BLaER1 (cell line): ENCODE measurements around the gene UNC119B.

Experiments used
- H3K27ac ChIP-seq: shearing (Covaris generic); formaldehyde crosslinking; 2 replicates; pipeline ENCODE4 v1.8.1; 2022
- H3K27me3 ChIP-seq: shearing (Covaris generic); formaldehyde crosslinking; 2 replicates; pipeline ENCODE4 v1.8.1; 2022
- H3K36me3 ChIP-seq: shearing (Covaris generic); formaldehyde crosslinking; 2 replicates; pipeline ENCODE4 v1.8.1; 2022
- H3K4me1 ChIP-seq: shearing (Covaris generic); formaldehyde crosslinking; 2 replicates; pipeline ENCODE4 v1.8.1; 2022
- H3K4me2 ChIP-seq: shearing (Covaris generic); formaldehyde crosslinking; 2 replicates; pipeline ENCODE4 v1.8.1; 2022
- H3K4me3 ChIP-seq: shearing (Covaris generic); formaldehyde crosslinking; 2 replicates; pipeline ENCODE4 v1.8.1; 2022
- H3K9ac ChIP-seq: shearing (Covaris generic); formaldehyde crosslinking; 2 replicates; pipeline ENCODE4 v1.8.1; 2022
- H3K9me3 ChIP-seq: shearing (Covaris generic); formaldehyde crosslinking; 2 replicates; pipeline ENCODE4 v1.8.1; 2022
- H4K20me1 ChIP-seq: shearing (Covaris generic); formaldehyde crosslinking; 2 replicates; pipeline ENCODE4 v1.8.1; 2022
- Cebpa-rat ChIP-seq: shearing (Covaris generic); IDR thresholded peaks from 2 replicates; pipeline ENCODE4 v1.8.1; 2022

The UNC119B gene

DNA sequence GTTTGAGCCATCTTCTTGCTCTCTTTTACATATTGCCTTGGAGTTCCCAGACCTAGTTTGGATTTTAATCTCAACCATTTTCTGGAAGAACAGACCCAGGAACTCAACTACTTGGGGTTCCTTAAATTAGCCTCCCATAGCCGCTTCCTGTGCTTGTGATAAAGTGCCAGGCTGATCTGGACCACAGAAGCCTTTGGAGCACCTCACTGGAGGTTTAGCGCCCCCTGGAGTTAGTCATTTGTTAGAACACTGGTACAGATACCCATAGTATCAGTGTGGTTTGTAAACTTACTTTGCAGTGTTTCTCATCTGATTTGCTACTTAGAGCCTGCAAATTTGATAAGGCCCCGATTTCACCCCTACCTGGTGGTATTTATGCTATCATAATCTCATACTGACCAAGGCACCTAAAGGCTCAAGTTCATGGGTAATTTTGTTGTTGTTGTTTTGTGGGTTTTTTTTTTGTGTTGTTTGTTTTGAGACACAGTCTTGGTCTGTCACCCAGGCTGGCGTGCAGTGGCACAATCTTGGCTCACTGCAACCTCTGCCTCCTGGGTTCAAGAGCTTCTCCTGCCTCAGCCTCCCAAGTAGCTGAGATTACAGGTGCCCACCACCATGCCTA lies 3.7 kb downstream of the UNC119B start:
- H3K27ac ChIP-seq = no peak overlapping the region
- H3K4me3 ChIP-seq = no peak overlapping the region
- peak overlapping the region; percentile 38; the same call in 1 of the 2 replicates for H3K4me2 ChIP-seq
- H3K9me3 ChIP-seq = no peaks in the 10 kb centered on the region
- peaks cover 52% of the 10 kb centered on the region for H4K20me1 ChIP-seq
- peaks cover 57% of the 10 kb centered on the region for H3K36me3 ChIP-seq
- peaks cover 40% of the 10 kb centered on the region for H3K4me1 ChIP-seq
- no peak overlapping the region for H3K9ac ChIP-seq
- no peaks in the 10 kb centered on the region for H3K27me3 ChIP-seq
- TF ChIP-seq Cebpa-rat = no peak

DNA sequence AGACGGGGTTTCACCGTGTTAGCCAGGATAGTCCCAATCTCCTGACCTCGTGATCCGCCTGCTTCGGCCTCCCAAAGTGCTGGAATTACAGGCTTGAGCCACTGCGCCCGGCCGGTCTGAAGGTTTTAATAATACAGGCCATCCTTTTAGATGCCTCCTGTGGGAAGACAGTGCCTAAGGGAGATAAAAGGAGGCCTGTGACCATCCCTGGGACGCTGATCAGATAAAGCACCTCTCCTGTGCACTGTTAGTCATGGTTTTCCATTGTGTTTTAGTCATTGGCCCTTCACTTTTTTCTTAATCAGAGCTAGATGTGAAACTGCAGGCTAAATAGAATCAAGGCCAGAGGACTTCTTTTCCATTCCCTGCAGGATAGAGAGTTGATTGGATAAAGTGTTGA lies 7.8 kb downstream of the UNC119B start:
- no peaks in the 10 kb centered on the region for H3K27me3 ChIP-seq
- no peak overlapping the region for H3K4me3 ChIP-seq
- peaks cover 73% of the 10 kb centered on the region for H4K20me1 ChIP-seq
- H3K36me3 ChIP-seq = peaks cover 97% of the 10 kb centered on the region
- no peak overlapping the region for H3K9ac ChIP-seq
- H3K9me3 ChIP-seq = no peaks in the 10 kb centered on the region
- H3K27ac ChIP-seq = no peak overlapping the region
- no peak for TF ChIP-seq Cebpa-rat
- no peak overlapping the region for H3K4me2 ChIP-seq
- H3K4me1 ChIP-seq = peaks cover 36% of the 10 kb centered on the region

DNA sequence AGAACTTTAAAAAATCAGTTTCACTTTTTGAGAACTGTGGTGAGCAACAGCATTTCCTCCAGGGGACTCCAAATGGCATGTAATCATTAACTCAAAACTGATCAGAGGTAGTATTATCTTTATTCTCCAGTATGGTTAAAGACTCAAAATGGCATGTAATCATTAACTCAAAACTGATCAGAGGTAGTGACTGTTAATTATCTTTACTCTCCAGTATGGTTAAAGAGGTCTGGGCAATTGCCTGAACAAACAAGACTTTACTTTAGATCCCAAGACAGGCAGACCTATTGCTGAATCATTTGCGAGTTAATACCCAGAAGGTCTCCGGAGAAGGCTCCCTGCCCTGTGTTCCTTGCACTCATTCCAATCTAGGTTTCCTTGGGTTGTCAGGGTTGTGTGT lies 8.8 kb downstream of the UNC119B start:
- Histone ChIP-seq H3K4me3 (no peak overlapping the region), H4K20me1 (peaks cover 68% of the 10 kb centered on the region), H3K9me3 (no peaks in the 10 kb centered on the region), H3K4me2 (no peak overlapping the region), H3K36me3 (peaks cover 100% of the 10 kb centered on the region), H3K9ac (no peak overlapping the region), H3K27me3 (no peaks in the 10 kb centered on the region), H3K4me1 (peaks cover 28% of the 10 kb centered on the region), H3K27ac (no peak overlapping the region)
- TF ChIP-seq Cebpa-rat = no peak

GRCh38 chr12:120719496-120720233 lies 9.4 kb downstream of the UNC119B start:
- no peak for TF ChIP-seq Cebpa-rat
- Histone ChIP-seq H4K20me1 (peaks cover 67% of the 10 kb centered on the region), H3K4me1 (peaks cover 29% of the 10 kb centered on the region), H3K9ac (no peak overlapping the region), H3K27me3 (no peaks in the 10 kb centered on the region), H3K9me3 (no peaks in the 10 kb centered on the region), H3K27ac (no peak overlapping the region), H3K4me3 (no peak overlapping the region), H3K36me3 (peaks cover 94% of the 10 kb centered on the region), H3K4me2 (peak overlapping the region; percentile 19; the same call in 1 of the 2 replicates)

DNA sequence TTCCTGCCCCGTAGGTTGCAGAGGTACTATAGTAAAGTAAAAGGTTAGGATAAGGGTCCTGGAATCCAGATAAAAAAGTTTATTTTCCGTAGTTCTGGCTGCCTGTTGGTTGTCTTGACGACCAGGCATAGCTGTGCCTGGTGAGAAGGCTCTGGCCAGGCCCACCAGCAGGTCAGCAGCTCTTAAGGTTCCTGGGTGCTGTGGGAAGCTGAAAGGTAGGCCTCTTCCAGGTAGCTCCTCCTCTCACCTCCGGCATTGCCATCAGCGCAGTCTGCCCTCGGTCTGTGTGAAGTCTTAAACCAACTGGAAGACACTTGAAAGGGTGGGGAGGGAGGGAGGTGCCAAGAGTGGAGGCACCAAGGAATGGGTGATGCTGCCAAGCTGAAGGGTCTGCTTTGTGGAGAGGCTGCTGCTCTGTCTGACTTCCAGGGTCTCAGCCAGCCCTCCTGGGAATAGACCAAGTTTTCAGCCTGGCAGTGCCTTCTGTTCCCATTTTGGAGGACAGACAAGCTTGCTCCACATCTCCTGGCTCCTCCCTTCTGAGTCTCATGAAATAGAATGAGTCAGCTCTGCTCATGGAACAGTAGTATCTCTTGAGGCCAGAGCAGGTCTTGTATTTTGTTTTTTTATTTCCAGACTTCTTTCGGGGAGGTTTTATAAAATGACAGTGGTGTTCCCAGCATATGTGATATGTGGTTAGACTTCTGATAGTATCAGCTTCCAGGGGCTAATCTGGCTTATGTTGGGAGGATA lies 10.2 kb downstream of the UNC119B start:
- H3K9ac ChIP-seq = no peak overlapping the region

DNA sequence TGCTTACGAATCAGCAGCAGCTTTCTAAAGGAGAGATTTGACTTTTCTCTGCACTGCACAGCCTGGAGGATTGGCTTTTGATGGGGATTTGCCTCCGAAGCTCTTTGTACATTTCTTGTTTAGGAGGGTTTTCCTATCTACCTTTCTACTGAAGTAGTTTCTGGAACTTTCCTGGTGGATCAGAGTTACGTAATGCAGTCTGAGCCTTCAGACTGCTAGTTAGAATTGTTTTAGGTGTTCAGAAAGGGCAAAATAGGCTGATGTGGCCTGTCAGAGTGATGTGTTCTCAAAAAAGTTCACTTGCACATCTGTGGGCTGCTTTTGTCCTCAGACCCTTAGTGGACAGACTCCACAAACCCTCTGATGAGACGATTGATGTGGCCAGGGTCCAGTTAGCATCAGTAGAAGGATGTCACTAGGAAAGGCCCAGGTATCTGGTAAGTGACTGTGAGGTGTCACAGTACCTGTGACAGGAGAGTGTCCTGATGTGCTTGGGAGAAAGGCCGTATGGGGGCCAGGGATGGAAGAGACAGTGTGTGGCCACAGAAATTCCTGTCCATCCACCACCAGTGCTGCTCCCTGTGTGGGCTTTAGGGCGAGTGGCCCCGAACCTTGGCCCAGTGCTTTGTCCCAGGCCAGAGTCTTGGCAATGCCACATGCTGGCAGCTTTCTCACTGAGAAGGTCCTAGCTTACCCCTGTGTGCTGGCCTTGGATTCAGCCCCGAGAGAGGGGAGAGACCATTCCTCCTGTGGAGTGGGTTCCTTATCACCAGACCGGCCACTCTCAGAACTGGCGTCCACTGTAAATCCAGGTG lies 10.9 kb downstream of the UNC119B start:
- Histone ChIP-seq H3K9me3 (no peaks in the 10 kb centered on the region), H3K4me2 (peak overlapping the region; percentile 31; the same call in 1 of the 2 replicates), H3K27me3 (no peaks in the 10 kb centered on the region), H3K4me1 (peaks cover 40% of the 10 kb centered on the region), H3K36me3 (peaks cover 79% of the 10 kb centered on the region), H3K27ac (0 out of 2 replicates have a peak overlapping the region, but pooled peaks have one; percentile 5), H4K20me1 (peaks cover 57% of the 10 kb centered on the region), H3K9ac (0 out of 2 replicates have a peak overlapping the region, but pooled peaks have one; percentile 14), H3K4me3 (no peak overlapping the region)
- no peak for TF ChIP-seq Cebpa-rat

More for the DNA sequence above, 10.2 kb downstream of the UNC119B start:
- peaks cover 87% of the 10 kb centered on the region for H3K36me3 ChIP-seq
- peaks cover 64% of the 10 kb centered on the region for H4K20me1 ChIP-seq
- H3K4me1 ChIP-seq = peaks cover 36% of the 10 kb centered on the region
- no peak overlapping the region for H3K4me3 ChIP-seq
- H3K27ac ChIP-seq = no peak overlapping the region
- TF ChIP-seq Cebpa-rat = no peak
- peak overlapping the region; percentile 19; the same call in 1 of the 2 replicates for H3K4me2 ChIP-seq
- no peaks in the 10 kb centered on the region for H3K27me3 ChIP-seq
- H3K9me3 ChIP-seq = no peaks in the 10 kb centered on the region

GRCh38 chr12:120721866-120722265 lies 11.6 kb downstream of the UNC119B start:
- Histone ChIP-seq H3K4me3 (no peak overlapping the region), H3K9ac (0 out of 2 replicates have a peak overlapping the region, but pooled peaks have one; percentile 14), H3K27ac (0 out of 2 replicates have a peak overlapping the region, but pooled peaks have one; percentile 5), H3K27me3 (no peaks in the 10 kb centered on the region), H3K4me2 (peak overlapping the region; percentile 31; the same call in 1 of the 2 replicates), H3K9me3 (no peaks in the 10 kb centered on the region), H3K36me3 (peaks cover 72% of the 10 kb centered on the region), H3K4me1 (peaks cover 45% of the 10 kb centered on the region), H4K20me1 (peaks cover 53% of the 10 kb centered on the region)
- no peak for TF ChIP-seq Cebpa-rat

- no peak overlapping the region for H3K4me3 ChIP-seq
- peaks cover 53% of the 10 kb centered on the region for H4K20me1 ChIP-seq
- peaks cover 45% of the 10 kb centered on the region for H3K4me1 ChIP-seq
- no peak overlapping the region for H3K9ac ChIP-seq
- H3K4me2 ChIP-seq = no peak overlapping the region
- H3K9me3 ChIP-seq = no peaks in the 10 kb centered on the region
- no peak for TF ChIP-seq Cebpa-rat
- no peak overlapping the region for H3K27ac ChIP-seq
- H3K27me3 ChIP-seq = no peaks in the 10 kb centered on the region
- peaks cover 72% of the 10 kb centered on the region for H3K36me3 ChIP-seq
Measured at GRCh38 chr12:120722784-120723183, 12.5 kb downstream of the UNC119B start.

DNA sequence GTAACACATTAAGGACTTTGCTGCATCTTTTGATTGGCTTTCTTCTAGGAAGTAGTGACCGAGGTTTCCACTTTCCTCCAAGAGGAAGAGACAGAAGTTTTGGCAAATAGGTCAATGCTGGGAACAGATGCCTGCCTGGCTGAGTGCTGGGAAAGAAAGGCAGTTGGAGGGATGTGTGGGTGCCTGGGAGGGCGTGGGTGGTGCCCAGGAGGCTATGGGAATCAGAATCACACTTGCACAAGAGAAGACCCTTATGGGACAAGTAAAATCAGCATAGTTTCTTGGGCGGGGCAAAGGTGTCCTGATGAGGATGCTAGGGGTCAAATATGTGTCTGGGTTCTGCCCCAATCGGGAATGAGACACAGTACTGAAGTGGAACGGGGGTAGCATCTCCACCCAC lies 14.5 kb downstream of the UNC119B start:
- Histone ChIP-seq H3K9ac (no peak overlapping the region), H3K4me3 (no peak overlapping the region)
- no peak for TF ChIP-seq Cebpa-rat

More for the DNA sequence above, 14.5 kb downstream of the UNC119B start:
- Histone ChIP-seq H4K20me1 (peaks cover 42% of the 10 kb centered on the region), H3K27me3 (no peaks in the 10 kb centered on the region), H3K36me3 (peaks cover 68% of the 10 kb centered on the region), H3K4me1 (peaks cover 39% of the 10 kb centered on the region), H3K4me2 (peak overlapping the region; percentile 89), H3K9me3 (no peaks in the 10 kb centered on the region), H3K27ac (no peak overlapping the region)
